ENCODE results near the gene COL18A1.

- no peak for TF ChIP-seq POLR2A (IDR thresholded peaks at IDR 0.05)
- no peak for TF ChIP-seq CTCF (IDR thresholded peaks at IDR 0.05 in 4 of 5, conservative IDR thresholded peaks at IDR 0.05 in 1 of 5)
These were observed 31.5 kb downstream of the COL18A1 start for GRCh38 chr21:45436351-45437065.
